Activated CD4-positive, alpha-beta T cell treated with anti-CD3 and anti-CD28 coated beads, Interleukin-2, amount 10 ng/mL, durations not matched to agents 24 days and 14 days (primary cell): Measurements from ENCODE around the gene SPOPL. TPM values are rescaled to one million over a fixed set of nuclear protein-coding genes. Genes with fewer than 3 reads are reported as not detected.

ENCODE experiments used
- DNase-seq: peaks from one replicate; pipeline ENCODE4 v3.0.0; 2022
- H3K27ac Mint-ChIP-seq: one replicate; pipeline ENCODE4 v1.8.0; 2022; ENCODE audit warnings: mild to moderate bottlenecking, mixed read lengths
- H3K27me3 Mint-ChIP-seq: one replicate; pipeline ENCODE4 v1.8.0; 2022; ENCODE audit warnings: mixed read lengths
- H3K36me3 Mint-ChIP-seq: one replicate; pipeline ENCODE4 v1.8.0; 2022; ENCODE audit warnings: low read depth, mild to moderate bottlenecking, mixed read lengths
- H3K4me1 Mint-ChIP-seq: one replicate; pipeline ENCODE4 v1.8.0; 2021; ENCODE audit warnings: mixed read lengths
- H3K4me3 Mint-ChIP-seq: one replicate; pipeline ENCODE4 v1.8.0; 2022; ENCODE audit warnings: mild to moderate bottlenecking, moderate library complexity, mixed read lengths
- H3K9me3 Mint-ChIP-seq: one replicate; pipeline ENCODE4 v1.8.0; 2021; ENCODE audit warnings: mixed read lengths
- intact Hi-C: fragments of 100-400 bp; cut with micrococcal nuclease; formaldehyde crosslinking; loops from one replicate; pipeline ENCODE4 v1.15.1; 2023
- total RNA-seq: library from RNA; stranded (reverse); gene quantifications from 2 replicates; pipeline ENCODE4 v1.2.3, GENCODE V29; 2022

The SPOPL gene
- total RNA-seq, 1 donor from 2014 or later, result 20.7 TPM

DNA sequence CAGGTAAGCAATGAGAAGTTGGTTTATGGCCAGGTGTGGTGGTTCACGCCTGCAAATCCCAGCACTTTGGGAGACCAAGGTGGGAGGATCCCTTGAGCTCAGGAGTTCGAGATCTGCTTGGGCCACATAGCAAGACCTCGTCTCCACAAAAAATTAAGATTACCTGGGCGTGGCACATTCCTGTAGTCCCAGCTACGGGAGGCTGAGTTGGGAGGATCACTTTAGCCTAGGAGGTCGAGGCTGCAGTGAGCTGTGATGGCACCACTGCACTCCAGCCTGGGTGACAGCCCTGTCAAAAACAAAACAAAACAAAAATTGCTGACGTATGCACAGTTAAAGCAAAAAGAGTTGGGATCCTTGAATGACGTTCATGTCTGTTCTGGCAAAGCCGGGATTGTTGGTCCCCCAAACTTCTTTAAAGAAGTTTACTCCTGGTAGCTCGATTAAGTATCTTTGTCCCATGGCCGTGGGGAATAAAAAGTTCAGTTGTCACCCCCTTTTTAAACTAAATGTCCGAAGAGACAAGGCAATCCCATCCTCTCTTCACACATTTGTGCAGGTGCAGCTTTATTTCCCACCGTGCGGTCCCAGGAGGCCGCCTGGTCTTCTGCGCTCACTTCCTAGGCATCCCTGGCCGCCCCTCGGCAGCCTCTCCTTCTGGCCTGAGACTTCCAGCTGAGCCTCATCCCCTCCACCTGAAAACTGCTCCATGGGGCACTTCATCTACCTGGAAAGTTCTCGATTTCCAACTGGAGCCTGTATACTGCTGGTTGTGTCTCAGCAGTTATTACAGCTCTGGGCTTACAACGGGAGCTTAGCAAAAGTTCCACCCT, 762 bp upstream of the SPOPL start:
- H3K27ac Mint-ChIP-seq, result peak overlapping the region; percentile 82
- H3K9me3 Mint-ChIP-seq, result no peaks in the 10 kb centered on the region
- H3K36me3 Mint-ChIP-seq, result peaks cover 5% of the 10 kb centered on the region
- peak overlapping the region; percentile 88 for H3K4me3 Mint-ChIP-seq
- peaks cover 4% of the 10 kb centered on the region for H3K27me3 Mint-ChIP-seq
- H3K4me1 Mint-ChIP-seq, result peaks cover 28% of the 10 kb centered on the region
- no peak for DNase-seq
- intact Hi-C loops, result no loop called here

DNA sequence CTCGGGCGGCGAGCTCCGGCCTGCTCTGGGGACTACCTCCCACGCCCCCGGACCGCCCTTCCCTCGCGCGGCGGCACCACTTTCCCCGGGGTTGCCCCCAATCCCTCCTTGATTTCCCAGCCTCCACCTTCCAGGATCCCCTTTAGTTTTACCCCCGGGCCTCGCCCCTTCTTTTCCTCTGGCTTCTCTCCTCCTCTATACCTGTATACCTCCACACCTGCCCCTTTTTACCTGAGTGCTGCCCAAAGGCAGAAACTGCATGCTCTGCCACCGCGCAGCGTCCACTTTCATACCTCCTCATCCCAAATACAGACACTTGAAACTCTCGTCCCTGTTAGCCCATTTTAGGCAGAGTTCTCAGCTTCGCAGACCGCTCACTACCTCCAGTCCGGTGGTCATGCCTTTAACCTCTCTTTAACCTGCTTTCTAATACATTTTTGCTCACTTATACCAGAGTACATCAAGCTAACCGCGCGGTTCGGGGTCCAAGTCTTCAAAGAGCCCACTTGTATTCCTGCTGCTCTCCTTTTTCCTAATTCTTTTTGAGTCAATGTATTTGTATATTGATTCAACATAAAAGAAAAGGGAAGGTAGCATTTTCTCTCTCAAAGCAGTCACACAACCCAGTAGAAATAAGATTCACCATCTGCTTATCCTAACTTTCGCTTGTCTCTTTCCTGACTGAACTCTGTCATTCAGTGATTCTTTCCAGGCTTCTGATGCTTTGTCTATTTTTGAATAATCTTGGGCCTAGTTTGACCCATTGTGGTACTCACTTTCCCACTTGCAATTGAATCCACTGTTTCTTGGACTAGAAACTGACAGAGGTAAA, 901 bp downstream of the SPOPL start:
- peaks cover 32% of the 10 kb centered on the region for H3K4me1 Mint-ChIP-seq
- H3K9me3 Mint-ChIP-seq, result no peaks in the 10 kb centered on the region
- H3K27ac Mint-ChIP-seq, result peak overlapping the region; percentile 96
- H3K36me3 Mint-ChIP-seq, result peaks cover 7% of the 10 kb centered on the region
- intact Hi-C loops, result loop anchor here (1.0 kb wide), 1 partner anchor 72 kb away; no protein-coding TSS in a partner anchor
- DNase-seq, result no peak
- peaks cover 4% of the 10 kb centered on the region for H3K27me3 Mint-ChIP-seq
- H3K4me3 Mint-ChIP-seq, result peak overlapping the region; percentile 97

DNA sequence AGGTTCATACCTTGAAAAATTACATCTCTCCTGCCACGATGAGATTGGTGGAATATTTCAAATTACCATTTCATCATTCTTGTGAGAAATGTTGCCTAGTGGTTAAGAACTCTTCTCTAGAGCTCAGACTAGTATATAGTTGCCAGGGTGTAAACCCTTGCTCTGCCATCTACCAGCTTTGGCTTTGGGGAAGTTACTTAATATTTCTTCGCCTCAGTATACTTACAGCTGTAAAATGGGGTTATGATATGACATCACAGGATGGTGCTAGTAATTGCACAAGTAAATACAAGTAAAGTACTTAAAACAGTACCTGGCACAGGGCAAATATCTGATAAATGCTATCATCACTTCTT, 1.5 kb downstream of the SPOPL start:
- H3K27ac Mint-ChIP-seq, result peak overlapping the region; percentile 96
- no peaks in the 10 kb centered on the region for H3K9me3 Mint-ChIP-seq
- peaks cover 7% of the 10 kb centered on the region for H3K36me3 Mint-ChIP-seq
- no peak for DNase-seq
- intact Hi-C loops, result loop anchor here (1.0 kb wide), 1 partner anchor 73 kb away; no protein-coding TSS in a partner anchor
- H3K27me3 Mint-ChIP-seq, result peaks cover 4% of the 10 kb centered on the region
- H3K4me1 Mint-ChIP-seq, result peaks cover 32% of the 10 kb centered on the region
- H3K4me3 Mint-ChIP-seq, result peak overlapping the region; percentile 97

DNA sequence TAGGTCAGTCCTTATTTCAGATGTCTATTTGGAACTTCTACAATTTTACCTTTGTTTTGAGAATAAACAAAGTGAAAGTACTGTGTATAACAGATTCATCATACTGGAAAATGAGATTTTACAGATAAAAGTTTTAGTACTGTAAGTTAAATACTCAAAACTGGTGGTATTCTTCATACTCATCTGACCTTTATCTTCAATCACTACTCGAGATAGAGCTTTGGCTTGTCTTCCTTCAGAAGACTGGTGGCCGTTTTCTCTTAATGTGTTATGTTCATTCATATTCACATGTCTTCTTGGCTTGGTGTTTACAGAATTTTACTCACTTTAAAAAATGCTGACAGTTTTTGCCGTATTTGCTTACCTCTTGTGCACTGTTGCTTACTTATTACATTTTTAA, 2.1 kb downstream of the SPOPL start:
- Mint-ChIP-seq H3K27me3 (peaks cover 4% of the 10 kb centered on the region), H3K36me3 (peaks cover 7% of the 10 kb centered on the region), H3K4me1 (peaks cover 32% of the 10 kb centered on the region), H3K9me3 (no peaks in the 10 kb centered on the region), H3K4me3 (peak overlapping the region; percentile 97), H3K27ac (peak overlapping the region; percentile 96)
- intact Hi-C loops, result loop anchor here (1.0 kb wide), 2 partner anchors 13 to 73 kb away; no protein-coding TSS in a partner anchor
- DNase-seq, result no peak

DNA sequence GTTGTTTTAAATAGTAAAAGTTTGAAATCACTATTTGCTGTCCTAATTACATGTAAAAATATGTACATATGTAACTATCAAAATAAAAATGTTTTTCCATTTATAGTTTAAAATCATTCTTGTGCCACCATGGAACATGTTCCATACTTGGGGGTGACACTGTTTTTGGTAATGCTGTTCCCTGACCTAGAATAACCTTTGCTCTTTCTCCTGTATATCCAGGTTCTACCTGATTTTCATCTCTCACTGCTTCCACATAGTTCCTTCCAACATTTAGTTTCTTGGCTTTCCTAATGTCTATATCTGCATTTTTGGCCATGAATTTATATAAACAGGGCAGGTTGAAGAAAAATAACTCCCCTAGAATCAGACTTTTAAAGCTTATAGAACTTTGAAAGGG, 2.5 kb downstream of the SPOPL start:
- H3K36me3 Mint-ChIP-seq, result peaks cover 8% of the 10 kb centered on the region
- H3K27me3 Mint-ChIP-seq, result peaks cover 4% of the 10 kb centered on the region
- intact Hi-C loops, result loop anchor here (1.0 kb wide), 1 partner anchor 12 kb away; no protein-coding TSS in a partner anchor
- peaks cover 32% of the 10 kb centered on the region for H3K4me1 Mint-ChIP-seq
- H3K9me3 Mint-ChIP-seq, result no peaks in the 10 kb centered on the region
- peak overlapping the region; percentile 97 for H3K4me3 Mint-ChIP-seq
- no peak for DNase-seq
- H3K27ac Mint-ChIP-seq, result no peak overlapping the region

DNA sequence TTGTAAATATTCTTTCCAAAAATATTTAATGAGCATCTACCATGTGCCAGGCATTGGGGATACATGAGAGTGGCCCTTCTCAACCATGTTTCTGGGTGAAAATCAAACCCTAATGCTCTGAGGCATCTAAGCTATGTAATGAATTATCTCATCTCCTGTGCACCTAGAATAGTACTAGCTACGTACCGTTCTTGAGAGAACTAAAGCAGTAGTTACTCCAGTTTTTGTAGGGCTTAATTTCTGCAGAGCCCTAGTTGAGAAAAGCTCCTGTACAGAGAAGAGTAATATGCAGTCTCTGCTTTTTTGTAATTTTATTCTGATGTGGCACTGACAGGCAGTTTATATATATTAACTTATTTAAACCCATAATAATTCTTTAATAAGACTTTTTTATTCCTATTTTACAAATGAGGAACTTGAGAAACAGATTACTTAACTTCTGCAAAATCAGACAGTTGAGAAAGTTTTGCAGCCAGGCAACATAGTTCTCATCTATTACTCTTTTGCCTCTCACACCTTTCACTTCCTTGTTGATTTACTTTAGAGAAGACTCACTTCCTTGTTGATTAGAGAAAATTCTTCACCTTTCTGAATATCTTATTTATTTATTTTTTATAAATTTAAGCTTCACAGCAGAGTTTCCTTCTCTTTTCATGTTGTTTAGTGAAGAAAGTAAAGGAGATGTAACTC, 3.1 kb downstream of the SPOPL start:
- peaks cover 11% of the 10 kb centered on the region for H3K36me3 Mint-ChIP-seq
- H3K27me3 Mint-ChIP-seq, result peaks cover 4% of the 10 kb centered on the region
- H3K9me3 Mint-ChIP-seq, result no peaks in the 10 kb centered on the region
- H3K4me3 Mint-ChIP-seq, result peak overlapping the region; percentile 97
- intact Hi-C loops, result loop anchor here (1.0 kb wide), 1 partner anchor 12 kb away; no protein-coding TSS in a partner anchor
- H3K4me1 Mint-ChIP-seq, result peaks cover 34% of the 10 kb centered on the region
- no peak for DNase-seq
- H3K27ac Mint-ChIP-seq, result no peak overlapping the region

GRCh38 chr2:138507267-138507666, 5.7 kb downstream of the SPOPL start:
- Mint-ChIP-seq H3K27me3 (no peaks in the 10 kb centered on the region), H3K4me1 (peaks cover 28% of the 10 kb centered on the region), H3K27ac (no peak overlapping the region), H3K9me3 (peaks cover 3% of the 10 kb centered on the region), H3K36me3 (peaks cover 13% of the 10 kb centered on the region), H3K4me3 (no peak overlapping the region)
- DNase-seq, result no peak
- intact Hi-C loops, result no loop called here

DNA sequence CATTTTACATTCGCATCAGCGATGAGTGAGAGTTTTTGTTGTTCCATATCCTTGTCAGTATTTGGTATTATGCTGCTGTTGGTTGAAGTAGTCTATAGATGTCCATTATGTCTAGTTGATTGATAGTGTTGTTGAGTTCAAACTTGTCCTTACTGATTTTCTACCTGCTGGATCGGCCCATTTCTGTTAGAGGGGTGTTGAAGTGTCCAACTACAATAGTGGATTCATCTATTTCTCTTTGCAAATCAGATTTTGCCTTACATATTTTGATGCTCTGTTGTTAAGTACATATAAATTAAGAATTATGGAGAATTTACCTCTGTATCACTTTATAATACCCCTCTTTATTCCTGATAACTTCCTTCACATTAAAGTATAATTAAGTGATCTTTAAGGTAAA, 8.7 kb downstream of the SPOPL start:
- H3K4me1 Mint-ChIP-seq, result peaks cover 6% of the 10 kb centered on the region
- intact Hi-C loops, result no loop called here
- peaks cover 4% of the 10 kb centered on the region for H3K9me3 Mint-ChIP-seq
- peaks cover 9% of the 10 kb centered on the region for H3K27me3 Mint-ChIP-seq
- no peak for DNase-seq
- no peak overlapping the region for H3K4me3 Mint-ChIP-seq
- peaks cover 11% of the 10 kb centered on the region for H3K36me3 Mint-ChIP-seq
- no peak overlapping the region for H3K27ac Mint-ChIP-seq

- H3K9me3 Mint-ChIP-seq, result peaks cover 4% of the 10 kb centered on the region
- DNase-seq, result no peak
- peaks cover 9% of the 10 kb centered on the region for H3K36me3 Mint-ChIP-seq
- H3K4me3 Mint-ChIP-seq, result no peak overlapping the region
- H3K4me1 Mint-ChIP-seq, result peaks cover 9% of the 10 kb centered on the region
- intact Hi-C loops, result no loop called here
- H3K27me3 Mint-ChIP-seq, result peaks cover 14% of the 10 kb centered on the region
- no peak overlapping the region for H3K27ac Mint-ChIP-seq
Measured at GRCh38 chr2:138512672-138513071, 11.1 kb downstream of the SPOPL start.

DNA sequence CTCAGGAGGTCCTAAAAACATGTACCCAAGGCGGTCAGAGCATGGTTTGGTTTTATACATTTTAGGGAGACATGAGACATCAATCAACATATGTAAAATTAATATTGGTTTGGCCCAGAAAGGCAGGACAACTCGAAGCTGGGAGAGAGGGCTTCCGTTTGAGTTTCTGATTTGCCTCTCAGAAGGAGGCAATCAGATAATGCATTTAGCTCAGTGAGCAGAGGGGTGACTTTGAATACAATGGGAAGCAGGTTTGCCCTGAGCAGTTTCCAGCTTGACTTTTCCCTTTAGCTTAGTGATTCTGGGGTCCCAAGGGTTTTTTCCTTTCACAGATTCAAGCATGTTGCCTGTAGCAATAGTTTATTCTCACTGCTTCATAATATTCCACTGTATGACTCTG, 12.6 kb downstream of the SPOPL start:
- no peak for DNase-seq
- H3K4me1 Mint-ChIP-seq, result peaks cover 9% of the 10 kb centered on the region
- intact Hi-C loops, result no loop called here
- H3K27me3 Mint-ChIP-seq, result peaks cover 14% of the 10 kb centered on the region
- H3K36me3 Mint-ChIP-seq, result peaks cover 7% of the 10 kb centered on the region
- H3K9me3 Mint-ChIP-seq, result peaks cover 4% of the 10 kb centered on the region
- H3K4me3 Mint-ChIP-seq, result no peak overlapping the region
- no peak overlapping the region for H3K27ac Mint-ChIP-seq

GRCh38 chr2:138515092-138515491, 13.5 kb downstream of the SPOPL start:
- H3K36me3 Mint-ChIP-seq, result peaks cover 3% of the 10 kb centered on the region
- H3K4me3 Mint-ChIP-seq, result no peak overlapping the region
- DNase-seq, result no peak
- H3K9me3 Mint-ChIP-seq, result peaks cover 4% of the 10 kb centered on the region
- intact Hi-C loops, result no loop called here
- no peak overlapping the region for H3K27ac Mint-ChIP-seq
- peaks cover 14% of the 10 kb centered on the region for H3K27me3 Mint-ChIP-seq
- peaks cover 7% of the 10 kb centered on the region for H3K4me1 Mint-ChIP-seq

DNA sequence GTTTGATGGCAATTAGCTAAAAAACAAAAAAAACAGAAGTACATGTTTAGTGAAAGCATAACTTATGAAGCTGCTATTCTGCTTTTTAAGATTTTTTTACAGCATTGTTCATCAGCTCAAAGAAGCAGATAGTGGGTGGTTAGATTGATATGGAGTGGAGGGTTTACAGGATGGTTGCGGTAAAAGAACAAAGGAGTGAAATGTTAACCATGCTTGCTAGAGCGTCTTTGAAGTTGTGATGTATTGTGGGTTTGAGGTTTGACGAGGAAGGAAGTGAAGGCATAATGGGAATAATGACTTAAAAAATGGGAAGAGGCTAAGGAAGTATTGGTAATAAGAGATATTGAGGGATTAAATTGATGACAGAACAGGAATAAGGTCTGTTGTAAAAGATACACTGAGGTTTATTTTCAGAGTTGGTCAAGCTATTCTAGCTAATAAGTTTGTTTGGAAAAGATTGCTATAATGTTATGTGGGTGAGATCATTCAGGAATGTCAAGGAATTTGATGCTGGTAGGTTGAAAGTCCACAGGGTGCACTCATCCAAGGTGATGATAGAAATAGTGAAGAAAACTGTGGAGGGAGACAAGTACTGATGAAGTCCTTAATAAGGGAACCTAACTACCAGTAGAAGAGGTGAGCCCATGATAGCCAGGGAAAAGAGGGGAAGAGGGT, 14.6 kb downstream of the SPOPL start:
- Mint-ChIP-seq H3K4me3 (no peak overlapping the region), H3K4me1 (peaks cover 7% of the 10 kb centered on the region), H3K36me3 (peaks cover 1% of the 10 kb centered on the region), H3K27ac (no peak overlapping the region), H3K27me3 (peaks cover 14% of the 10 kb centered on the region), H3K9me3 (peaks cover 4% of the 10 kb centered on the region)
- intact Hi-C loops, result loop anchor here (1.0 kb wide), 1 partner anchor 12 kb away; no protein-coding TSS in a partner anchor
- no peak for DNase-seq

DNA sequence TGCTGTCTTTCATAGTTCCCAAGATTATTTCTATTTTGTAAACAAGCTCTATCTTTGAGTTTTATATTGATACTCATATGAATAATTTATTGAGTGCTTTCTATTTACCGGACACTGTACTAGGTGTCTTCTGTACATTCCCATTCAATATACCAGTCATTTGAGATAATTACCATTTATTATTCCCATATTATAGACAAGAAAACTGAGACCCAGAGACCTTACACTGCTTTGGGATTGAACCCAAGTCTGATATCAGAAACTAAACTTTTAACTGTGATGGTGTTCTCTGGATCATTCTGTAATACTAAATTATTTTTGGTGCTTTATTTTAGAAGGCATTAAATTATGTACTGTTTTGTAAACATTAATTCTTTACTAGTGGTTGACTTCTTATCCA, 17.3 kb downstream of the SPOPL start:
- Mint-ChIP-seq H3K27ac (no peak overlapping the region), H3K4me3 (no peak overlapping the region), H3K4me1 (peaks cover 16% of the 10 kb centered on the region), H3K36me3 (peaks cover 14% of the 10 kb centered on the region), H3K27me3 (peaks cover 14% of the 10 kb centered on the region), H3K9me3 (no peaks in the 10 kb centered on the region)
- DNase-seq, result no peak
- intact Hi-C loops, result no loop called here
